Endothelial cell (in vitro differentiated cells): ENCODE measurements around the gene KNCN. TPM values are rescaled to one million over a fixed set of nuclear protein-coding genes. Genes with fewer than 3 reads are reported as not detected.
A peak's percentile ranks its signal among the peaks of the same experiment; 100 is the strongest.

Experiments
- DNase-seq: peaks from one replicate; pipeline ENCODE4 v3.0.0; 2021; ENCODE audit warnings: low spot score
- H3K27ac Mint-ChIP-seq: one replicate; pipeline ENCODE4 v1.8.0; 2021; ENCODE audit warnings: mixed read lengths, inconsistent platforms; ENCODE audit not compliant: unreplicated experiment
- H3K27me3 Mint-ChIP-seq: one replicate; pipeline ENCODE4 v1.8.0; 2021; ENCODE audit warnings: mild to moderate bottlenecking, moderate library complexity, mixed read lengths, inconsistent platforms; ENCODE audit not compliant: unreplicated experiment
- H3K36me3 Mint-ChIP-seq: one replicate; pipeline ENCODE4 v1.8.0; 2021; ENCODE audit warnings: mild to moderate bottlenecking, low read depth, mixed read lengths, inconsistent platforms; ENCODE audit not compliant: unreplicated experiment
- H3K4me1 Mint-ChIP-seq: one replicate; pipeline ENCODE4 v1.8.0; 2021; ENCODE audit warnings: mild to moderate bottlenecking, mixed read lengths, inconsistent platforms; ENCODE audit not compliant: unreplicated experiment
- H3K4me3 Mint-ChIP-seq: one replicate; pipeline ENCODE4 v1.8.0; 2021; ENCODE audit warnings: mild to moderate bottlenecking, mixed read lengths, inconsistent platforms; ENCODE audit not compliant: unreplicated experiment
- H3K9me3 Mint-ChIP-seq: one replicate; pipeline ENCODE4 v1.8.0; 2021; ENCODE audit warnings: mixed read lengths, inconsistent platforms; ENCODE audit not compliant: unreplicated experiment
- total RNA-seq: library from RNA; stranded (reverse); fragmentation: NEBNext Ultra II Directional; extraction: Animal tissue kit (Norgen Biotek cat#: 25700); gene quantifications from one replicate; pipeline ENCODE4 v1.2.1, GENCODE V29; 2021; ENCODE audit not compliant: unreplicated experiment
- TF ChIP-seq, protein P1 (sequence below): fragments of 200-600 bp; sonication (generic); IDR thresholded peaks from one replicate; pipeline ENCODE4 v1.5.0; 2021; ENCODE audit warnings: antibody characterized with exemption; ENCODE audit not compliant: unreplicated experiment

KNCN gene
- total RNA-seq, 1 donor from 2014 or later, result not detected

DNA sequence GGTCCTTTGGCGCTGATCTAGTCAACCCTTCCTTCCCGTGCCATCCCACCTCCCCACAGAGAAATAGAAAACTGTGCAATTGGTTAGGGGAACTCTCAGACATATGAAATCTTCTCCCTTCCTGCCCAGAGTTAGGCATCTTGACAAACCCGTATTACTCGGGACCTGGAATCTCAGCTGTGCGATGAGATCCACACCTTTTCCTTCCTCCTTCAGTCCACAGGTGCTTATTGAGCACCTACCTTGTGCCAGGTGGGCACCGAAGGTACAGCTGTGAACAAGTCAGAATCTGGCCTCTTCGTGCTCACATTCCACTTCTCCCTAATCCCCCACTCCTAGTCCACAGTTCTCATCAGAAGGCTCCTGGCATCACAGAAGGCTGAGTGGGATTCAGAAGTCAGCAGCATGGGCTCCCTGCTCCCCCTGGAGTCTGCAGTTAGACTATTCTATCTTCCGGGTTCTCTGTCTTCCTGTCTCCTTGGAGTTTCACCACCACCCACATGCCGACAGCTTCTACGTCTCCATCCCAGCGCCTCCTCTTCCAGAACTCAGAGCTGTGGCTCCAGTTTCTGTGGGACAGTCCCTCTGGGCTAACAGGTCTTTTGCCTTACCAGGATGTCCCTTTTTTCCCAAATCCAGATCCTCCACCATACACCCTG is 23.0 kb downstream of the KNCN start:
- Mint-ChIP-seq H3K36me3 (peaks cover 4% of the 10 kb centered on the region), H3K27ac (no peak overlapping the region), H3K4me3 (no peak overlapping the region), H3K27me3 (peaks cover 15% of the 10 kb centered on the region), H3K9me3 (no peaks in the 10 kb centered on the region), H3K4me1 (peaks cover 23% of the 10 kb centered on the region)
- DNase-seq, result no peak
- TF ChIP-seq, protein P1, sequence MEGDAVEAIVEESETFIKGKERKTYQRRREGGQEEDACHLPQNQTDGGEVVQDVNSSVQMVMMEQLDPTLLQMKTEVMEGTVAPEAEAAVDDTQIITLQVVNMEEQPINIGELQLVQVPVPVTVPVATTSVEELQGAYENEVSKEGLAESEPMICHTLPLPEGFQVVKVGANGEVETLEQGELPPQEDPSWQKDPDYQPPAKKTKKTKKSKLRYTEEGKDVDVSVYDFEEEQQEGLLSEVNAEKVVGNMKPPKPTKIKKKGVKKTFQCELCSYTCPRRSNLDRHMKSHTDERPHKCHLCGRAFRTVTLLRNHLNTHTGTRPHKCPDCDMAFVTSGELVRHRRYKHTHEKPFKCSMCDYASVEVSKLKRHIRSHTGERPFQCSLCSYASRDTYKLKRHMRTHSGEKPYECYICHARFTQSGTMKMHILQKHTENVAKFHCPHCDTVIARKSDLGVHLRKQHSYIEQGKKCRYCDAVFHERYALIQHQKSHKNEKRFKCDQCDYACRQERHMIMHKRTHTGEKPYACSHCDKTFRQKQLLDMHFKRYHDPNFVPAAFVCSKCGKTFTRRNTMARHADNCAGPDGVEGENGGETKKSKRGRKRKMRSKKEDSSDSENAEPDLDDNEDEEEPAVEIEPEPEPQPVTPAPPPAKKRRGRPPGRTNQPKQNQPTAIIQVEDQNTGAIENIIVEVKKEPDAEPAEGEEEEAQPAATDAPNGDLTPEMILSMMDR, result peak; percentile 4

DNA sequence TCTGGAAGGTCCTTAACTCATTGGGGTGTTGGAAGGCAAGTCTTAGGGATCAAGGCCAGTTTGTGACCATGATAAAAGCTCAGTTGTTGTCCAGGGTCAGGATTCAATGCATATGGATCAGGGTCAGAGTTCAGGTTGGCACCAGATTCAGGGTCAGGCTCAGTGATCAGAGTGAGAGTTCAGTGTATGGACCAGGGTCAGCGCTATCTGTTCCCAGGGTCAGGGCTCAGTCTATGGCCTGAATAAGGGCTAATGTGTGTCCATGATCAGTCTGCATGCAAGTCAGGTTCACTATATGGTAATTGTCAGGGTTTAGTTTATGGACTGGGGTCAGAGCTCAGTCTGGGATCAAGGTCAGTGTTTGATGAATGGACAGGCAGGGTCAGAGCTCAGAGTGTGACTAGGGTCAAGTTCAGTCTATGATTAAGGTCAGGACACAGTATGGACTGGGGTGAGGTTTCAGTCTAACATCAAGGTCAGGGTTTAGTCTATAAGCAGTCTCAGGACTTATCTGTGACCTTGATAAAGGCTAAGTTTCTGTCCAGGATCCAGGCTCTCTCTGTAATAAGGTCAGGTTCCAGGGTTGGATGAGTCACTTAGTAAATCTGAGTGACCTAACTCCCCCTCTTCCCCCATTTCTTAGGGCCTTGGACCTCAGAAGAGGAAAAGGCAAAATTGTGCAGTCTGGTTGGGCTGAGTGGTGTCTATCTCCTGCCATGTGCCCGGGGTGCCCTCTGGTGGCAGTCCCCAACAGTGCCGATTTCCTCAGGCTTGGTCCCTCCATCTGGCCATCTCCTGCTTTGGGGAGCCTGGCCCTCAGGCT is 23.8 kb downstream of the KNCN start:
- Mint-ChIP-seq H3K4me1 (peaks cover 23% of the 10 kb centered on the region), H3K36me3 (peaks cover 4% of the 10 kb centered on the region), H3K27ac (no peak overlapping the region), H3K9me3 (no peaks in the 10 kb centered on the region), H3K4me3 (no peak overlapping the region), H3K27me3 (peaks cover 15% of the 10 kb centered on the region)
- peak; percentile 87 for DNase-seq
- TF ChIP-seq, protein P1, result peak; percentile 74

DNA sequence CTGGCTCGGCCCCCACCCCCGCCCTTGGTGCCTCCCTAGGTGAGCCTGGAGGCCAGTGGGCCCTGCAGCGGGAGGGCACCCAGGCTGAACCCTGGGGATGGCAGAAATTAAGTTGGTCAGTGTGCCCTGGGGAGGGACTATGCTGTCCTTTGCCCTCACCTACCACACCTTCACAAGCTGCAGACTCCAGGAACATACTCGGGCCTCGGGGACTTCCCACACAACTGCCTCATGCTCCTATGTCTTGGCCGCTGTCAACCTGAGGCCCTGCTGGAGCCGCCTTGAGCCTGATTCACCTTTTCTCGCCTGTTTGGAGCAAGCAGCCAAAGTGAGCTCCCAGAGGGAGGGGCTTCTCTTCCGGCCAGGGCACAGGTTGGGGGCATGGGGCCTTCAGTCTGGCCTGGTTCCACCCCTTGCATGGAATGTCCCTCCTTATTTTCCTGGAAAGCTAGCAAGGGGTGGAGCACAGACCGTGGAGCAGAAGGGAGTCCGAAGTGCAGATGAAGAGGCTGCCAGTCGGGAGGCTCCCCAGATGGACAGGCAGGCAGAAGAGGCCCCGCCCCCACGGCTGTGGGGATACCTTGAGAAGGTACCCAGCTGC is 24.7 kb downstream of the KNCN start:
- no peak overlapping the region for H3K27ac Mint-ChIP-seq
- H3K36me3 Mint-ChIP-seq, result peaks cover 4% of the 10 kb centered on the region
- H3K27me3 Mint-ChIP-seq, result peaks cover 16% of the 10 kb centered on the region
- no peak for DNase-seq
- H3K4me3 Mint-ChIP-seq, result no peak overlapping the region
- TF ChIP-seq, protein P1, result no peak
- peaks cover 23% of the 10 kb centered on the region for H3K4me1 Mint-ChIP-seq
- H3K9me3 Mint-ChIP-seq, result no peaks in the 10 kb centered on the region

DNA sequence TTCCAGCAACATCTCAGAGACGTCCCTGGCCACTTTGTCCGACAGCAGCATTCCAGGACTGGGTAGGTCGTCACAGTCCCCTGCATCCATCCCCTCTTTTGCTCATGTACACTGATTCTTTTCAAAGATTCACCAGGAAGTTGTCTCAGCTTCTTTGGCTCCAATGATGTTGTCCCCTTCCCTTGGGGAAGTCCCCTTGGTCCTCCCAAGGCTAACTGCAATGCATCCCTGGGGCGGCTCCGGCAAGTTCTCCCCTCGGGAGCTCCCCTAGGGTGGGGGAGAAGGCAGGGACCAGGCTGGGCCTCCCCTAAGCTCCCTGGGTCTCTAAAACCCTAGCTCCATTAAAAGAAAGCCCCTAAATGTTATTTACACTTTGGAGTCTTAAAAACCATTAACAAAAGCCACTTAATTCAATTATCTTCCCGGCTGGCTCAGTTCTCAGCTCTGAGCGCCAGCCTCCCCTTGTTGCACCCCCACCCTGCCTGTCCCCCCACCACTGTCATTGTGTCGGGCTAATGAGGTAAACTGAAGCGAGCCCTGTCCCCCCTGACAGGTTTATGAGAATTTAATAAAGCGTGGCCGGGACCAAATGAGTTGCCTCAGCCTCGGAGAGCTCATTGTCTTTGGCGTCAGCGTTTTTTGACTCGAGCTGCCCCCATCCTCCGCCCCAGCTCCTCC is 25.3 kb downstream of the KNCN start:
- Mint-ChIP-seq H3K36me3 (peaks cover 4% of the 10 kb centered on the region), H3K4me3 (no peak overlapping the region), H3K9me3 (no peaks in the 10 kb centered on the region), H3K4me1 (peaks cover 21% of the 10 kb centered on the region), H3K27ac (no peak overlapping the region), H3K27me3 (peaks cover 17% of the 10 kb centered on the region)
- DNase-seq, result no peak
- TF ChIP-seq, protein P1, result no peak
